HCT116 (cell line): ENCODE results near the gene DENND6A.

Source experiments
- ATF3 ChIP-seq: IDR thresholded peaks from 2 replicates; pipeline ENCODE4 v1.6.1; 2012
- EZH2 ChIP-seq: fragments of 200-600 bp; sonication (generic); IDR thresholded peaks from 2 replicates; pipeline ENCODE4 v1.6.1; 2017; ENCODE audit warnings: antibody characterized with exemption, mixed run types
- JUND ChIP-seq: IDR thresholded peaks from 2 replicates; pipeline ENCODE4 v1.6.1; 2012
- POLR2A ChIP-seq: IDR thresholded peaks from 2 replicates; pipeline ENCODE4 v1.7.0; 2011; ENCODE audit warnings: borderline replicate concordance; ENCODE audit not compliant: insufficient read depth, insufficient read length; ENCODE audit errors: extremely low read depth
- POLR2AphosphoS5 ChIP-seq: IDR thresholded peaks from 2 replicates; pipeline ENCODE4 v1.6.1; 2011; ENCODE audit warnings: mild to moderate bottlenecking, low read depth, low read length, moderate library complexity
- RAD21 ChIP-seq: IDR thresholded peaks from 2 replicates; pipeline ENCODE4 v1.6.1; 2012; ENCODE audit warnings: low read depth, mild to moderate bottlenecking
- SRF ChIP-seq: IDR thresholded peaks from 2 replicates; pipeline ENCODE4 v1.6.1; 2012; ENCODE audit warnings: low read depth
- TCF7L2 ChIP-seq: IDR thresholded peaks from 2 replicates; pipeline ENCODE4 v1.7.0; 2011; ENCODE audit warnings: borderline replicate concordance, inconsistent platforms; ENCODE audit not compliant: insufficient read depth, insufficient read length; ENCODE audit errors: extremely low read depth
- ZFX ChIP-seq: fragments of 450-650 bp; IDR thresholded peaks from 2 replicates; pipeline ENCODE4 v1.6.1; 2017
- ZNF274 ChIP-seq: fragments of 200-500 bp; sonication (Bioruptor generic); IDR thresholded peaks from 2 replicates; pipeline ENCODE4 v1.6.1; 2014; ENCODE audit warnings: mild to moderate bottlenecking, low read depth, low read length, inconsistent platforms
- TF ChIP-seq, protein P1 (sequence below), 3 experiments: fragments of 200-600 bp in 1 of 3; sonication (generic) in 1 of 3; IDR thresholded peaks in 2 of 3; conservative IDR thresholded peaks in 1 of 3; 2 replicates each; pipeline ENCODE4 v1.5.1; 2012 to 2017; ENCODE audit warnings: low read depth in 2 of 3, low read length in 2 of 3, antibody characterized with exemption in 1 of 3, borderline replicate concordance in 1 of 3, control low read depth in 1 of 3, mild to moderate bottlenecking in 1 of 3, mixed read lengths in 1 of 3, mixed run types in 1 of 3, moderate library complexity in 1 of 3; ENCODE audit not compliant: insufficient read depth in 1 of 3

- TF ChIP-seq, protein P1, sequence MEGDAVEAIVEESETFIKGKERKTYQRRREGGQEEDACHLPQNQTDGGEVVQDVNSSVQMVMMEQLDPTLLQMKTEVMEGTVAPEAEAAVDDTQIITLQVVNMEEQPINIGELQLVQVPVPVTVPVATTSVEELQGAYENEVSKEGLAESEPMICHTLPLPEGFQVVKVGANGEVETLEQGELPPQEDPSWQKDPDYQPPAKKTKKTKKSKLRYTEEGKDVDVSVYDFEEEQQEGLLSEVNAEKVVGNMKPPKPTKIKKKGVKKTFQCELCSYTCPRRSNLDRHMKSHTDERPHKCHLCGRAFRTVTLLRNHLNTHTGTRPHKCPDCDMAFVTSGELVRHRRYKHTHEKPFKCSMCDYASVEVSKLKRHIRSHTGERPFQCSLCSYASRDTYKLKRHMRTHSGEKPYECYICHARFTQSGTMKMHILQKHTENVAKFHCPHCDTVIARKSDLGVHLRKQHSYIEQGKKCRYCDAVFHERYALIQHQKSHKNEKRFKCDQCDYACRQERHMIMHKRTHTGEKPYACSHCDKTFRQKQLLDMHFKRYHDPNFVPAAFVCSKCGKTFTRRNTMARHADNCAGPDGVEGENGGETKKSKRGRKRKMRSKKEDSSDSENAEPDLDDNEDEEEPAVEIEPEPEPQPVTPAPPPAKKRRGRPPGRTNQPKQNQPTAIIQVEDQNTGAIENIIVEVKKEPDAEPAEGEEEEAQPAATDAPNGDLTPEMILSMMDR (IDR thresholded peaks at IDR 0.05 in 2 of 3, conservative IDR thresholded peaks at IDR 0.05 in 1 of 3; ENCODE audit: borderline replicate concordance in 1 of 3, insufficient read depth in 1 of 3, low read depth in 2 of 3, low read length in 2 of 3) = no peak
- TF ChIP-seq SRF (no peak), TCF7L2 (no peak), ZNF274 (no peak), EZH2 (no peak), JUND (no peak), POLR2A (no peak), ATF3 (no peak), ZFX (no peak), RAD21 (no peak), POLR2AphosphoS5 (no peak)
Observed at GRCh38 chr3:57727106-57727505, 34.2 kb upstream of the DENND6A start.
